Lung (tissue), 12 donors: ENCODE measurements around the gene DOK4. TPM values are rescaled to one million over a fixed set of nuclear protein-coding genes. Genes with fewer than 3 reads are reported as not detected.

Experiments used
- ATAC-seq: fragments of 200-7000 bp; cut with Tn5 transposase; one replicate; pipeline ENCODE4 v1.9.1; 2020; ENCODE audit warnings: moderate number of reproducible peaks; ENCODE audit not compliant: insufficient read depth, low FRiP score
- DNase-seq, 3 donors: peaks; one replicate each; pipeline ENCODE4 v3.0.0-alpha.2; 2013 to 2017
- H3K27ac ChIP-seq, 2 donors: one replicate each; pipeline ENCODE4 v1.5.1; 2013; ENCODE audit warnings: mild to moderate bottlenecking in 2 of 2, moderate library complexity in 2 of 2, control low read depth in 1 of 2, inconsistent platforms in 1 of 2, low read depth in 1 of 2, low read length in 1 of 2
- H3K27me3 ChIP-seq, 3 donors: one replicate each; pipeline ENCODE4 v1.5.1; 2013; ENCODE audit warnings: low read length in 2 of 3; ENCODE audit not compliant: control insufficient read depth in 3 of 3, insufficient read depth in 3 of 3
- H3K36me3 ChIP-seq, 4 donors: one replicate each; pipeline ENCODE4 v1.5.1; 2013; ENCODE audit warnings: low read length in 4 of 4, mild to moderate bottlenecking in 1 of 4, moderate library complexity in 1 of 4; ENCODE audit not compliant: control insufficient read depth in 4 of 4, insufficient read depth in 4 of 4
- H3K4me1 ChIP-seq, 5 donors: one replicate each; pipeline ENCODE4 v1.5.1; 2013; ENCODE audit warnings: low read length in 5 of 5, mild to moderate bottlenecking in 2 of 5, moderate library complexity in 1 of 5; ENCODE audit not compliant: control insufficient read depth in 5 of 5, insufficient read depth in 5 of 5
- H3K4me3 ChIP-seq: one replicate; pipeline ENCODE4 v1.5.1; 2013; ENCODE audit warnings: mild to moderate bottlenecking, control low read depth, moderate library complexity
- H3K9ac ChIP-seq, 2 donors: one replicate each; pipeline ENCODE4 v1.5.1; 2013; ENCODE audit warnings: low read length in 2 of 2, control low read depth in 1 of 2; ENCODE audit not compliant: insufficient read depth in 1 of 2
- H3K9me3 ChIP-seq, 4 donors: one replicate each; pipeline ENCODE4 v1.5.1; 2013; ENCODE audit warnings: low read length in 3 of 4, mild to moderate bottlenecking in 1 of 4, moderate library complexity in 1 of 4; ENCODE audit not compliant: control insufficient read depth in 4 of 4, insufficient read depth in 3 of 4
- CTCF ChIP-seq: IDR thresholded peaks from 2 replicates; pipeline ENCODE4 v1.5.1; 2012; ENCODE audit warnings: mild to moderate bottlenecking; ENCODE audit errors: control extremely low read depth, extremely low read depth
- WGBS, 2 donors: extraction: QIAGEN DNeasy Blood & Tissue Kit; methylation state at CpG; one replicate each; pipeline ENCODE4 v1.1.7; 2013; 5-methylcytosine and 5-hydroxymethylcytosine counted together
- polyA plus RNA-seq, 2 donors: library from polyadenylated mRNA; stranded (reverse); fragments of 200-250 nt; gene quantifications; one replicate each; pipeline ENCODE4 v1.2.1, GENCODE V29; 2013
- total RNA-seq, 2 donors: library from RNA; depleted of rRNA in 1 of 2; stranded (reverse); fragments of >200 nt in 1 of 2; gene quantifications; one replicate each; pipeline ENCODE4 v1.2.1, GENCODE V29; 2014 to 2021
- donor health status: control.
- donor health status: control.
- donor health status: Bipolar disorder and iron deficiency.
- donor health status: healthy.
- donor health status: DM: yes; HTN: yes; CAD: no.

DOK4 gene
- total and polyA plus RNA-seq, 4 donors = 19.7 to 58.2 (median 51.1) TPM

- Histone ChIP-seq H3K4me1 (peaks cover 0 to 36% (median 4%) of the 10 kb centered on the region in 5 donors), H3K4me3 (no peak overlapping the region), H3K9ac (no peak overlapping the region), H3K27me3 (no peaks in the 10 kb centered on the region), H3K9me3 (no peaks in the 10 kb centered on the region), H3K36me3 (no peaks in the 10 kb centered on the region), H3K27ac (no peak overlapping the region)
- no peak for TF ChIP-seq CTCF
- no peak for DNase-seq
- WGBS, 2 donors = 87 to 90% methylated on average over 6 of the region's 6 CpGs
- ATAC-seq = no peak
These were observed 18.9 kb upstream of the DOK4 start for GRCh38 chr16:57505169-57505568.

GRCh38 chr16:57504491-57504890, 18.2 kb upstream of the DOK4 start:
- Histone ChIP-seq H3K27ac (no peak overlapping the region), H3K4me3 (no peak overlapping the region), H3K9ac (no peak overlapping the region), H3K27me3 (no peaks in the 10 kb centered on the region), H3K36me3 (no peaks in the 10 kb centered on the region), H3K4me1 (peaks cover 0 to 36% (median 4%) of the 10 kb centered on the region in 5 donors), H3K9me3 (no peaks in the 10 kb centered on the region)
- DNase-seq = no peak
- 90 to 95% methylated on average over 5 of the region's 5 CpGs for WGBS, 2 donors
- no peak for ATAC-seq
- TF ChIP-seq CTCF = no peak

- Histone ChIP-seq H3K9ac (no peak overlapping the region), H3K27me3 (no peaks in the 10 kb centered on the region), H3K36me3 (no peaks in the 10 kb centered on the region), H3K9me3 (no peaks in the 10 kb centered on the region), H3K4me3 (no peak overlapping the region), H3K4me1 (peaks cover 0 to 41% (median 4%) of the 10 kb centered on the region in 5 donors), H3K27ac (no peak overlapping the region)
- 76 to 86% methylated on average over 6 of the region's 6 CpGs for WGBS, 2 donors
- no peak for ATAC-seq
- no peak for DNase-seq
- no peak for TF ChIP-seq CTCF
These were observed 17.7 kb upstream of the DOK4 start for GRCh38 chr16:57504001-57504400.

GRCh38 chr16:57503366-57503765, 17.1 kb upstream of the DOK4 start:
- H3K9me3 ChIP-seq = no peaks in the 10 kb centered on the region
- no peak for TF ChIP-seq CTCF
- H3K27me3 ChIP-seq = no peaks in the 10 kb centered on the region
- ATAC-seq (no peak), DNase-seq (no peak)
- no peaks in the 10 kb centered on the region for H3K36me3 ChIP-seq
- 70 to 82% methylated on average over 15 of the region's 15 CpGs for WGBS, 2 donors
- H3K4me1 ChIP-seq = peaks cover 0 to 41% (median 4%) of the 10 kb centered on the region in 5 donors
- H3K9ac ChIP-seq = no peak overlapping the region
- H3K4me3 ChIP-seq = no peak overlapping the region
- H3K27ac ChIP-seq = no peak overlapping the region
